BE2C (cell line): ENCODE measurements around the gene TPPP2.

ENCODE experiments used
- DNase-seq: peaks from one replicate; pipeline ENCODE4 v3.0.0-alpha.2; 2020
- H3K27me3 ChIP-seq: fragments of 250-450 bp; sonication (Bioruptor Pico); 2 replicates; pipeline ENCODE4 v1.5.1; 2020; ENCODE audit warnings: mild to moderate bottlenecking
- H3K36me3 ChIP-seq: fragments of 250-450 bp; sonication (Bioruptor Pico); 2 replicates; pipeline ENCODE4 v1.5.1; 2020; ENCODE audit warnings: mild to moderate bottlenecking
- H3K4me1 ChIP-seq: fragments of 250-450 bp; sonication (Bioruptor Pico); 2 replicates; pipeline ENCODE4 v1.5.1; 2020
- H3K4me3 ChIP-seq: 2 replicates; pipeline ENCODE4 v1.5.1; 2011; ENCODE audit warnings: low read depth, low read length
- H3K9me3 ChIP-seq: fragments of 250-450 bp; sonication (Bioruptor Pico); 2 replicates; pipeline ENCODE4 v1.5.1; 2020
- TF ChIP-seq, protein P1 (sequence below): IDR thresholded peaks from 2 replicates; pipeline ENCODE4 v1.5.1; 2012; ENCODE audit warnings: mild to moderate bottlenecking, low read depth, low read length

The TPPP2 gene

DNA sequence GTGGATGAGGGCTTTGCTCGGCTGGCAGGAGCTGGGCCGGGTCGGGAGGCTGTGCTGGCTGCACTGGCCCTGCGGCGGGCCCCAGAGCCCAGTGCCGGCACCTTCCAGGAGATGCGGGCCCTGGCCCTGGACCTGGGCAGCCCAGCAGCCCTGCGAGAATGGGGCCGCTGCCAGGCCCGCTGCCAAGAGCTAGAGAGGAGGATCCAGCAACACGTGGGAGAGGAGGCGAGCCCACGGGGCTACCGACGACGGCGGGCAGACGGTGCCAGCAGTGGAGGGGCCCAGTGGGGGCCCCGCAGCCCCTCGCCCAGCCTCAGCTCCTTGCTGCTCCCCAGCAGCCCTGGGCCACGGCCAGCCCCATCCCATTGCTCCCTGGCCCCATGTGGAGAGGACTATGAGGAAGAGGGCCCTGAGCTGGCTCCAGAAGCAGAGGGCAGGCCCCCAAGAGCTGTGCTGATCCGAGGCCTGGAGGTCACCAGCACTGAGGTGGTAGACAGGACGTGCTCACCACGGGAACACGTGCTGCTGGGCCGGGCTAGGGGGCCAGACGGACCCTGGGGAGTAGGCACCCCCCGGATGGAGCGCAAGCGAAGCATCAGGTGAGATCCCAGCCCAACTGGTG, 51.6 kb downstream of the TPPP2 start:
- H3K27me3 ChIP-seq: no peaks in the 10 kb centered on the region
- TF ChIP-seq, protein P1, sequence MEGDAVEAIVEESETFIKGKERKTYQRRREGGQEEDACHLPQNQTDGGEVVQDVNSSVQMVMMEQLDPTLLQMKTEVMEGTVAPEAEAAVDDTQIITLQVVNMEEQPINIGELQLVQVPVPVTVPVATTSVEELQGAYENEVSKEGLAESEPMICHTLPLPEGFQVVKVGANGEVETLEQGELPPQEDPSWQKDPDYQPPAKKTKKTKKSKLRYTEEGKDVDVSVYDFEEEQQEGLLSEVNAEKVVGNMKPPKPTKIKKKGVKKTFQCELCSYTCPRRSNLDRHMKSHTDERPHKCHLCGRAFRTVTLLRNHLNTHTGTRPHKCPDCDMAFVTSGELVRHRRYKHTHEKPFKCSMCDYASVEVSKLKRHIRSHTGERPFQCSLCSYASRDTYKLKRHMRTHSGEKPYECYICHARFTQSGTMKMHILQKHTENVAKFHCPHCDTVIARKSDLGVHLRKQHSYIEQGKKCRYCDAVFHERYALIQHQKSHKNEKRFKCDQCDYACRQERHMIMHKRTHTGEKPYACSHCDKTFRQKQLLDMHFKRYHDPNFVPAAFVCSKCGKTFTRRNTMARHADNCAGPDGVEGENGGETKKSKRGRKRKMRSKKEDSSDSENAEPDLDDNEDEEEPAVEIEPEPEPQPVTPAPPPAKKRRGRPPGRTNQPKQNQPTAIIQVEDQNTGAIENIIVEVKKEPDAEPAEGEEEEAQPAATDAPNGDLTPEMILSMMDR: no peak
- H3K4me3 ChIP-seq: no peak overlapping the region
- peaks cover 17% of the 10 kb centered on the region for H3K36me3 ChIP-seq
- DNase-seq: no peak
- H3K9me3 ChIP-seq: no peaks in the 10 kb centered on the region
- no peaks in the 10 kb centered on the region for H3K4me1 ChIP-seq
